Renal cortical epithelial cell (primary cell): Measurements from ENCODE around the gene SLC25A43. TPM values are rescaled to one million over a fixed set of nuclear protein-coding genes. Genes with fewer than 3 reads are reported as not detected.
A peak's percentile ranks its signal among the peaks of the same experiment; 100 is the strongest.

Experiments used
- DNase-seq: peaks from one replicate; pipeline ENCODE4 v3.0.0-alpha.2; 2011; ENCODE audit warnings: low read depth
- total RNA-seq: library from RNA; depleted of rRNA; stranded (reverse); fragments of >200 nt; gene quantifications from 2 replicates; pipeline ENCODE4 v1.2.3, GENCODE V29; 2014

SLC25A43 gene
- total RNA-seq, 1 donor from 2014 or later: 18.7 TPM

- DNase-seq: no peak
Observed at GRCh38 chrX:119495734-119496726, 96.9 kb downstream of the SLC25A43 start.

GRCh38 chrX:119497185-119497584 is 98.0 kb downstream of the SLC25A43 start:
- no peak for DNase-seq

GRCh38 chrX:119500061-119500800 is 101.1 kb downstream of the SLC25A43 start:
- DNase-seq: no peak

DNA sequence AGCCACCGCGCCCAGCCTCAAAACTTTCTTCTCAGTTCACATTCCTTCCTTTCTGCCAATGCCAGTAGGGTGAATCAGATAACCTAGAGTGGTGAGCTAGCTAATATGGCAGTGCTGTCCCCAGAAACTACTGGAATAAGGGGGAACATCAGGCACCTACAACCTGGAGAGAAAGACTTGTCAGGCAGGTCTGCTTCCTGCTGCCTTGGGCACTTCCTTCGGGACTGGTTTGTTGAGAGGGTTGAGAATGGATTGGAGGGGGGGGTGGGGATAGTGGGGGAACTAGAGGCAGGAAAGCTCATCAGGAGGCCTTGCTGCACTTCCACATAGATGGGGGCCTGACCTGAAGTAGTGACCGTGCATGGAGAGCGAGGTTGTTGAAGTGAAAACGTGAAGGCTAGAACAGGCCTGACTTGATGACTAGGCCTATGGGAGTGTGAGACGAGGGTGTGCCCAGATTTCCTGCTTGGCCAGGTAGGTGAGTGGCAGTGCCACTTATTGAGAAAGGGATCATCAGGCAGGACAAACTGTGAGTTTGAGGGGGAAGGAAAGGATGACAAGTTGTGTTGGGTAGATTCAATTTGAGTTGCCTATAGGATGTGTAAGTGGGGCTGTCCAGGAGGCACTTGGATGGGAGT is 102.5 kb downstream of the SLC25A43 start:
- no peak for DNase-seq

DNA sequence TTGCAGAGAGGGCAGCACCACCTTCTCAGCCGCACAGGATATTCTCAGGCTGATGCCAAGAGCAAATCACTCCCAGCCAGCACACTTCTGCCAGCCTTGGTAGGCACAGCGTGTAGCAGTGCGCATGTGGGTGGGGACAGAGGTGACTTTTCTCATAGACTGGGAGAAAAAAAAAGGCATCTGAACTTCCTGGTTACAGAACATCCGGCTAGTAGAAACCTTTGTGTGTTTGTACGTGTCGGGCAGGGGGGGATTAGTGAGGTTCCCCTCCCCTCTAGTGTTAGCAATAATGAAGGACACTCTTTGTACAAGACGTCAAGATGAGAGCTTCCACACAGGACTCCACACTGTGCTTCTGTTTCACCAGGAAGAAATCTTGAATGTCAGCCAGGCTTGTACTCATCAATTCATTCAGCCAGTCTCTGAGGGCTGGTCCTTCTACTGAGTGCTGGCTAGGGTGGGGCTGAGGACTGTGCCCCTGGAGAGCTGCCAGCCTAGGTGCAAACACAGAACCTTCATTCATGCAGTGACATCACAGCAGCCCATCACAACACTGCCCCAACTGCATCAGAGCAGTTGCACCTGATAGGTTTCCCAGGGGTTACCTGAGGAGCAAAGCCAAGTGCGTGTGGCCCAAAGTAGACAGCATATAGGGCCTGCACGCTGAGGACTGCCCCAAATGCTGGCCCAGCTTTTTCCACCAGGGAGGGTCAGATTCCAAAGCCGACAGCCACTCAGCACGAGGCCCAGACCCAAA is 103.8 kb downstream of the SLC25A43 start:
- DNase-seq: peak; percentile 28

- DNase-seq: peak; percentile 74
Observed at GRCh38 chrX:119503484-119503861, 104.3 kb downstream of the SLC25A43 start.

Other genes with a start within 250 kb of the SLC25A43 start
- 153 and 259 TPM in 2 replicates for gene PGRMC1, start 163.1 kb upstream of the SLC25A43 start, total RNA-seq
- 194 and 195 TPM in 2 replicates for gene SLC25A5, start 69.1 kb downstream of the SLC25A43 start, total RNA-seq
- 51.7 and 52.9 TPM in 2 replicates for gene STEEP1, start 166.1 kb downstream of the SLC25A43 start, total RNA-seq
- gene UBE2A, start 175.2 kb downstream of the SLC25A43 start, total RNA-seq: 38.7 and 68.8 TPM in 2 replicates
- gene NKRF, start 207.1 kb downstream of the SLC25A43 start, total RNA-seq: 4.9 and 16.6 TPM in 2 replicates